Peyer's patch (tissue), 4 donors: Measurements from ENCODE around the gene GDPD2.

Experiments
- POLR2A ChIP-seq, 2 donors: fragments of 450-650 bp; IDR thresholded peaks; one replicate each; pipeline ENCODE4 v1.5.1; 2017; ENCODE audit warnings: antibody characterized with exemption in 2 of 2, mild to moderate bottlenecking in 2 of 2, moderate library complexity in 2 of 2
- TF ChIP-seq, protein P1 (sequence below), 6 experiments: fragments of 450-650 bp in 4 of 6; fragments of 200-600 bp in 2 of 6; sonication (generic) in 1 of 6; IDR thresholded peaks; one replicate each; pipeline ENCODE4 v1.5.1; 2017 to 2019; ENCODE audit warnings: antibody characterized with exemption in 6 of 6, mild to moderate bottlenecking in 3 of 6, moderate library complexity in 1 of 6

DNA sequence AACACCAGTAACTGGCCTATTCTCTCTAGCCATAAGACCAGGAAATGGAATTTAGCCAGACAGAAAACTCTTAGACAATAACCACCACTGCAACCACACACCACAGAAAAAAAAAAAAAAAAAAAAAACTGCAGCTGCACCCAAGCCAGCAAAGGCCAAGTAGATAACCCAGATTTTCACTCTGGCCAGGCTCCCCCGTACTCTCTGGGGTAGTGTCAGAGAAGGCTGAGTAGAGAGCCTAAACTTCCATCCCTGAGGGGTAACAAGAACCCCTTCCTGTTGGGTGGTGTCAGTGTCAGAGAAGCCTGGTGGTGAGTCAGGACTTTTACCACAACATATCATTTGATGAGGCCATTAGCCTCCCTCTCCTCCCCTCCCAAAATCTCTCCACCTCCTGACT is 15.9 kb downstream of the GDPD2 start:
- TF ChIP-seq, protein P1, sequence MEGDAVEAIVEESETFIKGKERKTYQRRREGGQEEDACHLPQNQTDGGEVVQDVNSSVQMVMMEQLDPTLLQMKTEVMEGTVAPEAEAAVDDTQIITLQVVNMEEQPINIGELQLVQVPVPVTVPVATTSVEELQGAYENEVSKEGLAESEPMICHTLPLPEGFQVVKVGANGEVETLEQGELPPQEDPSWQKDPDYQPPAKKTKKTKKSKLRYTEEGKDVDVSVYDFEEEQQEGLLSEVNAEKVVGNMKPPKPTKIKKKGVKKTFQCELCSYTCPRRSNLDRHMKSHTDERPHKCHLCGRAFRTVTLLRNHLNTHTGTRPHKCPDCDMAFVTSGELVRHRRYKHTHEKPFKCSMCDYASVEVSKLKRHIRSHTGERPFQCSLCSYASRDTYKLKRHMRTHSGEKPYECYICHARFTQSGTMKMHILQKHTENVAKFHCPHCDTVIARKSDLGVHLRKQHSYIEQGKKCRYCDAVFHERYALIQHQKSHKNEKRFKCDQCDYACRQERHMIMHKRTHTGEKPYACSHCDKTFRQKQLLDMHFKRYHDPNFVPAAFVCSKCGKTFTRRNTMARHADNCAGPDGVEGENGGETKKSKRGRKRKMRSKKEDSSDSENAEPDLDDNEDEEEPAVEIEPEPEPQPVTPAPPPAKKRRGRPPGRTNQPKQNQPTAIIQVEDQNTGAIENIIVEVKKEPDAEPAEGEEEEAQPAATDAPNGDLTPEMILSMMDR (IDR thresholded peaks at IDR 0.05): no peak
- no peak for TF ChIP-seq POLR2A (IDR thresholded peaks at IDR 0.05)
